GM12801 (cell line): ENCODE measurements around the gene RFC1.

Experiments
- CTCF ChIP-seq: IDR thresholded peaks from one replicate; pipeline ENCODE4 v1.5.1; 2011; ENCODE audit warnings: control low read depth; ENCODE audit not compliant: insufficient read length; ENCODE audit errors: extremely low read depth

Gene RFC1

GRCh38 chr4:39274503-39274902 is 91.7 kb downstream of the RFC1 start:
- TF ChIP-seq CTCF = no peak

GRCh38 chr4:39263895-39264294 is 102.3 kb downstream of the RFC1 start:
- no peak for TF ChIP-seq CTCF

GRCh38 chr4:39259571-39260330 is 106.4 kb downstream of the RFC1 start:
- TF ChIP-seq CTCF = no peak

GRCh38 chr4:39256436-39256835 is 109.7 kb downstream of the RFC1 start:
- no peak for TF ChIP-seq CTCF

- TF ChIP-seq CTCF = no peak
Observed at GRCh38 chr4:39255871-39256270, 110.3 kb downstream of the RFC1 start.

GRCh38 chr4:39255266-39255665 is 110.9 kb downstream of the RFC1 start:
- no peak for TF ChIP-seq CTCF

GRCh38 chr4:39243462-39243861 is 122.7 kb downstream of the RFC1 start:
- no peak for TF ChIP-seq CTCF
